ENCODE data around the gene COL4A2.

- TF ChIP-seq CTCF (IDR thresholded peaks at IDR 0.05) (no peak), POLR2A (IDR thresholded peaks at IDR 0.05) (no peak)
Observed at GRCh38 chr13:110329798-110330461, 22.8 kb downstream of the COL4A2 start.

Data from ovary (tissue), 3 donors.